ENCODE measurements around the gene HOGA1.

HOGA1 gene

GRCh38 chr10:97542169-97543024 lies 41.8 kb upstream of the HOGA1 start:
- Histone ChIP-seq H3K27ac (no peak overlapping the region), H3K4me3 (no peak overlapping the region), H3K9me3 (ENCODE audit: low read depth, low read length) (no peaks in the 10 kb centered on the region), H3K36me3 (ENCODE audit: insufficient read depth, low read length) (no peaks in the 10 kb centered on the region), H3K9ac (ENCODE audit: insufficient read length) (no peak overlapping the region)
- DNase-seq (ENCODE audit: low read depth, low spot score): no peak
- TF ChIP-seq FOXP2 (optimal IDR thresholded peaks at IDR 0.05; ENCODE audit: control extremely low read depth, extremely low read length, insufficient read depth): no peak
- no peak for TF ChIP-seq POLR2AphosphoS5 (IDR thresholded peaks at IDR 0.05; ENCODE audit: borderline replicate concordance, low read depth, low read length)
- no peak for TF ChIP-seq EZH2 (IDR thresholded peaks at IDR 0.05)

GRCh38 chr10:97543025-97543546 lies 41.1 kb upstream of the HOGA1 start:
- Histone ChIP-seq H3K4me3 (no peak overlapping the region), H3K9ac (ENCODE audit: insufficient read length) (no peak overlapping the region), H3K27ac (no peak overlapping the region), H3K36me3 (ENCODE audit: insufficient read depth, low read length) (no peaks in the 10 kb centered on the region), H3K9me3 (ENCODE audit: low read depth, low read length) (no peaks in the 10 kb centered on the region)
- no peak for DNase-seq (ENCODE audit: low read depth, low spot score)
- TF ChIP-seq POLR2AphosphoS5 (IDR thresholded peaks at IDR 0.05; ENCODE audit: borderline replicate concordance, low read depth, low read length) (no peak), EZH2 (IDR thresholded peaks at IDR 0.05) (no peak), FOXP2 (optimal IDR thresholded peaks at IDR 0.05; ENCODE audit: control extremely low read depth, extremely low read length, insufficient read depth) (no peak)

GRCh38 chr10:97546456-97547270 lies 37.5 kb upstream of the HOGA1 start:
- Histone ChIP-seq H3K4me3 (no peak overlapping the region), H3K36me3 (ENCODE audit: insufficient read depth, low read length) (no peaks in the 10 kb centered on the region), H3K27ac (no peak overlapping the region), H3K9me3 (ENCODE audit: low read depth, low read length) (no peaks in the 10 kb centered on the region), H3K9ac (ENCODE audit: insufficient read length) (no peak overlapping the region)
- TF ChIP-seq POLR2AphosphoS5 (IDR thresholded peaks at IDR 0.05; ENCODE audit: borderline replicate concordance, low read depth, low read length) (no peak), EZH2 (IDR thresholded peaks at IDR 0.05) (no peak), FOXP2 (optimal IDR thresholded peaks at IDR 0.05; ENCODE audit: control extremely low read depth, extremely low read length, insufficient read depth) (no peak)
- no peak for DNase-seq (ENCODE audit: low read depth, low spot score)

- Histone ChIP-seq H3K36me3 (ENCODE audit: insufficient read depth, low read length) (no peaks in the 10 kb centered on the region), H3K4me3 (no peak overlapping the region), H3K9me3 (ENCODE audit: low read depth, low read length) (no peaks in the 10 kb centered on the region), H3K27ac (no peak overlapping the region), H3K9ac (ENCODE audit: insufficient read length) (no peak overlapping the region)
- no peak for DNase-seq (ENCODE audit: low read depth, low spot score)
- TF ChIP-seq POLR2AphosphoS5 (IDR thresholded peaks at IDR 0.05; ENCODE audit: borderline replicate concordance, low read depth, low read length): no peak
- TF ChIP-seq FOXP2 (optimal IDR thresholded peaks at IDR 0.05; ENCODE audit: control extremely low read depth, extremely low read length, insufficient read depth): no peak
- no peak for TF ChIP-seq EZH2 (IDR thresholded peaks at IDR 0.05)
These were observed 37.0 kb upstream of the HOGA1 start for GRCh38 chr10:97547271-97547600.

GRCh38 chr10:97547962-97548361 lies 36.2 kb upstream of the HOGA1 start:
- DNase-seq (ENCODE audit: low read depth, low spot score): no peak
- no peak overlapping the region for H3K27ac ChIP-seq

GRCh38 chr10:97548828-97549455 lies 35.2 kb upstream of the HOGA1 start:
- Histone ChIP-seq H3K9me3 (ENCODE audit: low read depth, low read length) (no peaks in the 10 kb centered on the region), H3K4me3 (no peak overlapping the region), H3K27ac (no peak overlapping the region), H3K36me3 (ENCODE audit: insufficient read depth, low read length) (no peaks in the 10 kb centered on the region), H3K9ac (ENCODE audit: insufficient read length) (no peak overlapping the region)
- TF ChIP-seq EZH2 (IDR thresholded peaks at IDR 0.05) (no peak), FOXP2 (optimal IDR thresholded peaks at IDR 0.05; ENCODE audit: control extremely low read depth, extremely low read length, insufficient read depth) (no peak), POLR2AphosphoS5 (IDR thresholded peaks at IDR 0.05; ENCODE audit: borderline replicate concordance, low read depth, low read length) (no peak)
- DNase-seq (ENCODE audit: low read depth, low spot score): no peak

More at GRCh38 chr10:97547962-97548361, 36.2 kb upstream of the HOGA1 start:
- Histone ChIP-seq H3K36me3 (ENCODE audit: insufficient read depth, low read length) (no peaks in the 10 kb centered on the region), H3K9me3 (ENCODE audit: low read depth, low read length) (no peaks in the 10 kb centered on the region), H3K4me3 (no peak overlapping the region), H3K9ac (ENCODE audit: insufficient read length) (no peak overlapping the region)
- TF ChIP-seq EZH2 (IDR thresholded peaks at IDR 0.05): no peak
- TF ChIP-seq POLR2AphosphoS5 (IDR thresholded peaks at IDR 0.05; ENCODE audit: borderline replicate concordance, low read depth, low read length): no peak
- TF ChIP-seq FOXP2 (optimal IDR thresholded peaks at IDR 0.05; ENCODE audit: control extremely low read depth, extremely low read length, insufficient read depth): no peak

- TF ChIP-seq POLR2AphosphoS5 (IDR thresholded peaks at IDR 0.05; ENCODE audit: borderline replicate concordance, low read depth, low read length): no peak
- no peak for TF ChIP-seq FOXP2 (optimal IDR thresholded peaks at IDR 0.05; ENCODE audit: control extremely low read depth, extremely low read length, insufficient read depth)
- no peak for TF ChIP-seq EZH2 (IDR thresholded peaks at IDR 0.05)
- H3K9ac ChIP-seq (ENCODE audit: insufficient read length): no peak overlapping the region
These were observed 34.4 kb upstream of the HOGA1 start for GRCh38 chr10:97549587-97550322.

More at GRCh38 chr10:97549587-97550322, 34.4 kb upstream of the HOGA1 start:
- H3K9me3 ChIP-seq (ENCODE audit: low read depth, low read length): no peaks in the 10 kb centered on the region
- no peak for DNase-seq (ENCODE audit: low read depth, low spot score)
- H3K4me3 ChIP-seq: no peak overlapping the region
- H3K36me3 ChIP-seq (ENCODE audit: insufficient read depth, low read length): no peaks in the 10 kb centered on the region
- H3K27ac ChIP-seq: no peak overlapping the region
